Measurements from ENCODE around the gene AOC3. TPM values are rescaled to one million over a fixed set of nuclear protein-coding genes. Genes with fewer than 3 reads are reported as not detected.

AOC3 gene, protein sequence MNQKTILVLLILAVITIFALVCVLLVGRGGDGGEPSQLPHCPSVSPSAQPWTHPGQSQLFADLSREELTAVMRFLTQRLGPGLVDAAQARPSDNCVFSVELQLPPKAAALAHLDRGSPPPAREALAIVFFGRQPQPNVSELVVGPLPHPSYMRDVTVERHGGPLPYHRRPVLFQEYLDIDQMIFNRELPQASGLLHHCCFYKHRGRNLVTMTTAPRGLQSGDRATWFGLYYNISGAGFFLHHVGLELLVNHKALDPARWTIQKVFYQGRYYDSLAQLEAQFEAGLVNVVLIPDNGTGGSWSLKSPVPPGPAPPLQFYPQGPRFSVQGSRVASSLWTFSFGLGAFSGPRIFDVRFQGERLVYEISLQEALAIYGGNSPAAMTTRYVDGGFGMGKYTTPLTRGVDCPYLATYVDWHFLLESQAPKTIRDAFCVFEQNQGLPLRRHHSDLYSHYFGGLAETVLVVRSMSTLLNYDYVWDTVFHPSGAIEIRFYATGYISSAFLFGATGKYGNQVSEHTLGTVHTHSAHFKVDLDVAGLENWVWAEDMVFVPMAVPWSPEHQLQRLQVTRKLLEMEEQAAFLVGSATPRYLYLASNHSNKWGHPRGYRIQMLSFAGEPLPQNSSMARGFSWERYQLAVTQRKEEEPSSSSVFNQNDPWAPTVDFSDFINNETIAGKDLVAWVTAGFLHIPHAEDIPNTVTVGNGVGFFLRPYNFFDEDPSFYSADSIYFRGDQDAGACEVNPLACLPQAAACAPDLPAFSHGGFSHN
- 38.1 TPM for total RNA-seq

DNA sequence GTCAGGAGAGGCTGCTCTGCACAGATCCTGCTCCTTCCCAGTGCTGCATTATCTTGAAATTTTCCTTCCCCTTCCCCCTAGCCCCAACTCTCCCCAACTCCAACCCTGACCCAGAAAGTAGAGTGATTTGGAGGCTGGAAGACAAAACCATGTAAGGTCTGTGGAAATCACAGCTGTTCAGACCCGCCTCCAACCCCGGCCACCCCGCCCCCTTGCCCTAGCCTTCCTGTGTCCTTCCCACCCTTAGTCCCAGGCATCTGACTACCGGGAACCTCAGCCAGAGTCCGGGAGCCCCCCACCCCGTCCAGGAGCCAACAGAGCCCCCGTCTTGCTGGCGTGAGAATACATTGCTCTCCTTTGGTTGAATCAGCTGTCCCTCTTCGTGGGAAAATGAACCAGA, at the start of gene AOC3:
AOC3 (plus strand) TSS at position 246 of the 400 bp plus-strand sequence; CDS start at position 391, 145 bp downstream.
- no peak for DNase-seq

DNA sequence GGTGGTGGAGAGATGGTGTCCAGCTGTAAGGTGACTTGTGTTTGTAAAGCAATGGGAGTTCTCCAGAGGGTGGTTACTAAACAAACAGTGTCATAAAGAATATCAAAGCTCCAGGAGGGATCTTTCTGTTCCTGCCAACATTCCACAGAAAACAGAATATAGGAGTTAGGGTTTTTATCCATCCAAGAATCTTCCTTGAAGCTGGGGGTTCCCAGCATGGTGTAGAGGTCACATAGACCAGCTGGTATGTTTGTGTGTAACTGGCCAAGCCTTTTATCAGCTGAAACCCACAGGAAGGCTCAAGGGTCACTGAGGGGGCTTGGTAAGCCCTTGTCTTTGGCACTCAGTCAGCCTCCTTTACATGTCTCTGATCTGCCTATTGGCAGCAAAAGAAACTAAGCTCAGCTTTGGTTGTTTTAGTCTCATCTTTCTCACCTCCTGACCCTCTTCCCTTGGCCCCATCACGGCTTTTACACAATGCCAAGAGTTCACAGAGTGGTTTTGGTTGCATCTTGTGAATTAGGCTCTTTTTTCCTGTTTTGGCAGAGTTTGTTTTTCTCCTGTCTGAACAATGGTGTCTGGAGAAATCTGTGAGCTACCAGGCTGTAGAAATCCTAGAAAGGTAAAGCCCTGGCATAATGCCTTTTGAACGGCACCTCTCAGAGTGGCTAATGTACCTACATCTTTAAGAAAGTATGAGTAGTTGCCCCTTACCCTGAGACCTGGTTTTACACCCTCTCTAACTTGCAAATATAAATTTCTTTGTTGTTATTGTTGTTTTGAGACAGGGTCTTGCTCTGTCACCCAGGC, 47.7 kb upstream of the AOC3 start:
- no peak for DNase-seq

DNA sequence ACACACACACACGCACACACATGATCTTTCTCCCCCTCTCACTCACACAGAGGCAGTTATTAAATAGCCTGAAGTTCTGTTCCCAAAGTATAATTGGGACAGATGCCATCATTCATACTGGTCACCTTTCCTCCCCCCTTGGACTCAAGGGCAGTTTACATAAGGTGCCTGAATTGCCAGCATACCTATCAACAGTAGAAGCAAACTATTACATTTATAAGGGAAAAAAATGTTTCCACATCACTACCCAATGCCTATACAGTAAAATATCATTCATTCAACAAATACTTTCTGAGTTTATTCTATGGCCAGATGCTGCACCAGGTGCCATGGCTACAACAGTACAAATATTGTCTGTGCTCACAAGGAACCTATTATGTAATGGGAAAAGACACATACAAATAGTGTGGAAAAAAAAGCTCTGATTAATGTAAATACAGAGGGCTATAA, 46.1 kb upstream of the AOC3 start:
- DNase-seq: no peak

DNA sequence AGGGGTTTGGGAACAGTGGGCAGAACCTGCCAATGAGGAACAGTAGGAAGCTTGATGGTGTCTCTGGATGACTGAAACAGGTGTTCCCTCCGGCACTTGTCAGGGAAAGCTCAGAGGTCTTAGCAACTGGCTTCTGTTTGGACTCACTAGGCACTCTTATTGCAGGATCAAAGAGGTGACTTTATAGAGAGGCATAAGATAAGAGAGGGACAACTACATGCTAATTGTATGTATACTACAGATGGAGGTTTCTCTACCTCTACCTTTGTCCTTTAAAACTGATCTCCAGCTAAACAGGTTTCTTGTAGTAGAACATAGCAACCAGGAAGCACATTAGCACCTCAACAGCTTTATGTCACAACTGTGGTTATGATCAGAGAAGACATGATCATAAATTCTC, 44.8 kb upstream of the AOC3 start:
- no peak for DNase-seq

DNA sequence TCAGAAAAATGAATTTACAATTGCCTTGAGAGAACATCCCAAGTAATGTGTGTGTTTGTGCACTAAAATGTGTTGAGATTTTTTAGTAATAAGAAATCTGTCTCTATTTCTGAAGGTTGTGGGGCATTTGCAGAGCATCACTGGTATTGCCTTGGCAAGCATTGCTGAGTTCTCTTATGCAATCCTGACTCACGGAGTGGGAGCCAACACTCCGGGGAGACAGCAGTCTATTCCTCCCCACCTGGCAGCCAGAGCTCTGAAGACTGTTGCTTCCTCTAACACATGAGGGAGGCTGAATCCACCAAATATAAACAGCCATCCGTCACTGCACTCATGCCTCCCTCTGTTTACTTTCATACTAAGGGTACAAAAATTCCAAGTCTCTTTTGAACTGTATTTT, 41.7 kb upstream of the AOC3 start:
- DNase-seq: no peak

DNA sequence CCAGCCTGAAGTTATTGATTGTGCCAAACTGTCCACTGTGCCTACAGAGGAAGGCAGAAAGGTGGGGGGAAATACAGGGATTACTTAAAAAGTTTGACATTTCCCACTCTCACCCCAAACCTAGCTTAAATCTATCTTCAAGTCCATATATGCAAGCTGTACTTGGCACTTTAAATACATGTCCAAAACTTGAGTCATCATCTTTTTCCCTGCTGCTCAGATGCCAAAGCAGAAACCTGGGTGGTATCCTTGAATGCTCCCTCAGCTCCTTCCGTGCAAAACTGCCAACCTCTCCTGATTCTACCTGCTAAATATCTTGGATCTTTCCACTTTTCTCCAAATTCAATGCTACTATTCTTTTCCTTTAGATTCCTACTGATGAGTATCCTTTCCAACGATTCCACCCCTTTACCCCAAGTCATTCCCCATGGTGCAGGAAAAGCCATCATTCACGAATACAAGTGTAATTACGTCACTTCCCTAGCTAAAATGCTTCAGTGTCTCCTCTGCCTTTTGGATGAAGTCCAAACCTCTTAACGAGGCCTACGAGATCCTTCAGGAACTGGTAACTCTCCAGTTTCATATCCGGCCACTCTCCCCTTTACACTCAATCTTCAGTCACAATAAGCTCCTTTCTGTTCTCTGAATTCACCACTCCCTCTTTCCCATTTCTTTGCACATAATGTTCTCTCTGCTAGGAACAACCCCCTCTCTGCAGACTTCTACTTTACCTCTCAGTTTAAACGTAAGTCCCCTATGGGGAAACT, 36.2 kb upstream of the AOC3 start:
- no peak for DNase-seq

DNA sequence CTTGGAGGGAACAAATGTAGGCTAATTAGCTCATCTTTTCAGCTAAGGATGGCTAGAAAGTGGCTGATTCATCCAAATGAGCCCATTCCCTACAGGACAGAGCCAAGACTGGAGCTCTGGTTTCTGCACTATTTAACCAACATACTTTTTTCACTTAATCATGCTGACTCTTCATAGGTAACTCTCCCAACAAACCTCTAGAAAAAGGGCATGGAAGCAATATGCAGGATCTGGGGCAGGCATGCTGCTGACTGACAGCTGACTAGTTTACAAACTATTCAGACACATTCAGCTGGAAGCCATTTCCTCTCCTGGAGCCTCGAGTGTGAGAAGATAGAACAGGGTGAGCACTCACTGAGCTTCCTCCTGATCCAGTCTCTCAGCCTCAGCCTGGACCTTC, 33.1 kb upstream of the AOC3 start:
- no peak for DNase-seq

DNA sequence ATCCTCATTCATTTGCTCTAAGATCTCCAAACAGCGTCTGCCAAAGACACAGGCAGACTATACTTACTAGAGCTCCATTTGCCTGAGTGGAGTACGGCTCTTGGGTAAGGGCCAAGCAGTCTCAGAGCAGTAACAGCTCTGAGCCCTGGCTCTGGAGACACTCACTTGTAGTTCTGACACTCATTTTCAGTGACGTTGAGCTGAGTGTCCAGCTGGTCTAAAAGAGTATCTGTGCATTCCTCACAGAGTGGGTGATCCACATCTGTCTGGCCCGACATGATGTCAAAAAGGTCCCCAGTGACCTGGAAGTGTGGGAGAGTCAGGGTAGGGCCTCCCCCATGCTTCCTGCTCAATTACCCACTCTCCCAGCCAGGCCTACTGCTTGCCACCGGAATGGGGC, 32.6 kb upstream of the AOC3 start:
- DNase-seq: no peak

DNA sequence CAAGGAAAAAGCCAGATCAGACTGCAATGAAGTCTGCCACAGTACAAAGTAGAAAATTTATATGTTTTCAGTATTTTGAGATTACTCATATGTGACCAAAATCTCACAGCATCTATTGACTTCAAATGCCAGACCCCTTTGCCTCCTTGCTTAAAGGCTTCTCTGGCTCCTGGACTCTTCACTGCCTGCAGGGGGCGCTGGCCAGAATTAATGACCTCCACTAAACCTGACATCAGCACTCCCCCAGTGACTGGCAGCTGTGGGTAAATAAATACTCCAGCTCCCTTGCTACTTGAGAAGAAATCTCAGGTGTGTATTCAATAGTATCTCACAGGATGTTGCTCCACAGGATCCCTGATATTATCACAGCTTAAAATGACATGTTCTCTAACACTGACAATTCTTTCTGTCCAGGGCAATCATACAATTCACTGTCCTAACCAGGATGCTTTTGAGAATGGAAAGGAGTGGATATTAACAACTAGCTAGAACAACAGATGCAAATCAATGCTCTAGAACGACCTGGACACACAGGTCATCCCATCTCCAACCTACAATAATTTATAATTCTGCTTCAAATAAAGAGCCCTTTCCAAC, 31.0 kb upstream of the AOC3 start:
- no peak for DNase-seq

DNA sequence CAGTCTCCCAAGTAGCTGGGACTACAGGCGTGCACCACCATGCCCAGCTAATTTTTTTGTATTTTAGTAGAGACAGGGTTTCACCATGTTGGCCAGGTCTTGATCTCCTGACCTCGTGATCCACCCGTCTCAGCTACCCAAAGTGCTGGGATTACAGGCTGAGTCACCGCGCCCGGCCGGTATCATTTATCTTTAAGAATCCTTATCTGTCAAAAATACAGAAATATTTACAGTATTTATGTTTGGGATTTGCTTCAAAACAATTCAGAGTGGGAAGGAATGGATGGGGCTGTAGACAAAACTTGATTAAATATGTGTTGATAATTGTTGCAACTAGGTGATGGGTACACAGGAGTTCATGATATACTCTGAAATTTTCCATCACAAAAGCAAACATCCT, 29.8 kb upstream of the AOC3 start:
- no peak for DNase-seq

DNA sequence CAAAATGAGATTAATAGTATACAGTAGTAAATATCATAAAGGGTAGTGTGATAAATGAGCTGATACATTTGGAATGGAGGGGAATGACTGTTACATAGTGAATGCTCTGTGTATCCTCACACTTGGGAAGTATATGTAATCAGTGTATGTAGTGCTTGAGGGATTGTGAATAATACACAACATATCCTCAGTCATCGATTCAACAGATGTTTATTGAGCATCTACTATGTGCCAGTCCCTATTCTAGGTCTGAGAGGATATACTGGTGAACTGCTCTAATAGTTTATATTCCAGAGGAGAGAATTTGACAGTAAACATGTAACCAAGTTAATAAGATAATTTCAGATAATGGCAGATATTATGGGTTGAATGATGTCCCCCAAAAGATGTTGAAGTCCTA, 23.5 kb upstream of the AOC3 start:
- no peak for DNase-seq

DNA sequence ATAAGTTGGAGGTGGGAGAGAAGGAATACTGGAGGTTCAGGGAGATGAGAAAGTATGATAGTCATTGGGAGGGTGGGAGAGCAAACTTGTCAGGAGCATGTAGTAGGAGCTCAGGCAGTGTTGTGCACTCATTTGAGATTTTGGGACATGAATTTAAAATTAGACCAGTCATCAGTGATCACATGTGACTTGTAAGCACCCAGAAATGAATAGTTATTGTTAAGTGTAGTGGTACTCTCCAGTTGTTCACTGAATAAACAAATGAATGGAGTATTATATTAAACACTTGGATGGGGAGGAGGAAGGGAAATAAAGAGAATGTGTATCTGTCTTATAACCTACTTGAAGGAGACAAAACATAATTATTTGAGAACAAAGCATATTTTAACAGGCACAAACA, 20.0 kb upstream of the AOC3 start:
- no peak for DNase-seq

DNA sequence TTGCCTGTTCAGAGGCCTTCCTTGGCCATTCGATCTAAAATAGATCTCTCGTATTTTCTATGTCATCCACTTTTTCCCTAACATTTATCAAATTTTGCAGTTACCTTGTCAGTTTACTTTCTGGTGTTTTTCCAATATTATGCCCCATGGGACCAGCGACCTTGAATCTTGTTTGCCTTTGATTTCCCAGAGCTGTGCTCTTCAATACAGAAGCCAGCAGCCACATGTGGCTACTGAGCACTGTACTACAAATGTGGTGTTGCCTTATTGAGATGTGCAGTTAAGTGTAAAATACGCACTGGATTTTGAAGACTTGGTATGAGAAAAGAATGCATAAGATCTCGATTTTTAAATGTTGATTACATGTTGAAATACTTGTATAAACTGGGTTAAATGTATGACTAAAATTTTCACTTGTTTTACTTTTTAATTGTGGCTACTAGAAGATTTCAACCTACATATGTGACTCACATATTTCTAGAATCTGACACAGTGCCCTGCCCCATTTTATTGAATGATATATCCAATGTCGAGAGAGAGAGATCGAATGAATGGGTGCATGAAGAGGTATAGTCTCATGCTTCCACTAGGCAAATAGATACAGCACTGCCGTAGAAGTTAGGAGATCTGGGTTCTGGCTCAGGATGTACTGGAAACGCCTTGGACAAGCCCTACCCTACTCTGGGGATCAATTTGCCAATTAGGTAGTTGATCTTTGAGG, 18.6 kb upstream of the AOC3 start:
- peak; percentile 45 for DNase-seq

DNA sequence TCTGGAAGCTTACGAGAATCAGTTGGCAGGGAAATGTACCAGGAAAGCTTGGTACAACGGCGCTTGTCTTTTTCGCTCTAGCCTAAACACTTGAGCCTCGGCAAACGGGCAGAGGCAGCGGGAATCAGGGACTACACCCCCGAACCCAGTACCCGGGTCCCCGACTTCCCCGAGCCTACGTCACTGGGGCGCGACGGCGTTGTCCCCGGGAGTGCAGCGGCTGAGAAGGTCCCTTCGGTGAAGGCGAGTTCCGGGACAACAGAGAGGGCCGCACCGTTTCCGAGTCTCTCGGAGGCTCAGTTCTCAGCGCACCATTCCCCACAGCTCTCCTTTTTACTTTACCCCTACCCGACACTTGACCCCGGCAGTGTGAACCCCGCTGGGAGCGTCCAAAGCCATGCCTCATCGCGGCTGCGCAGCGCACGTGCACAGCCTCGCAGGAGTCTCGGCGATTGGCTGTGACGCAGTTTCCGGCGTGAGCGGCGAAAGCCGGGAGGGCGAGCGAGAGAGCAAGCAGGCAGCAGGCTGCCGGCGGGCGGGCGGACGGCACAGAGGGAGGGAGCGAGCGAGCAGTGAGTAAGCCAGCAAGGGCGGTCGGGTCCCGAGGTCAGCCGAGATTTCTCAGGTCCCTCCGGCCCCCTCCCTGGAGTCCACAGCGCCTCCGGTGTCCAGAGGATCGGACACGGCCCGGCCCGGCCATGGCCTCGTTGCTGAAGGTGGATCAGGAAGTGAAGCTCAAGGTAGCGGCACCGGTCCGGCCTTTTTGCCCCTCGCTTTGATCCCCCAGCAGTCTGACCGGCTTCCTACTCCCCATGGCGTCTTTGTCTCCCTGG, 17.8 kb upstream of the AOC3 start, which contains the start of gene PSME3:
PSME3 (plus strand) TSS at position 464 of the 833 bp plus-strand sequence; CDS start at position 699, 235 bp downstream.
- DNase-seq: peak; percentile 72

DNA sequence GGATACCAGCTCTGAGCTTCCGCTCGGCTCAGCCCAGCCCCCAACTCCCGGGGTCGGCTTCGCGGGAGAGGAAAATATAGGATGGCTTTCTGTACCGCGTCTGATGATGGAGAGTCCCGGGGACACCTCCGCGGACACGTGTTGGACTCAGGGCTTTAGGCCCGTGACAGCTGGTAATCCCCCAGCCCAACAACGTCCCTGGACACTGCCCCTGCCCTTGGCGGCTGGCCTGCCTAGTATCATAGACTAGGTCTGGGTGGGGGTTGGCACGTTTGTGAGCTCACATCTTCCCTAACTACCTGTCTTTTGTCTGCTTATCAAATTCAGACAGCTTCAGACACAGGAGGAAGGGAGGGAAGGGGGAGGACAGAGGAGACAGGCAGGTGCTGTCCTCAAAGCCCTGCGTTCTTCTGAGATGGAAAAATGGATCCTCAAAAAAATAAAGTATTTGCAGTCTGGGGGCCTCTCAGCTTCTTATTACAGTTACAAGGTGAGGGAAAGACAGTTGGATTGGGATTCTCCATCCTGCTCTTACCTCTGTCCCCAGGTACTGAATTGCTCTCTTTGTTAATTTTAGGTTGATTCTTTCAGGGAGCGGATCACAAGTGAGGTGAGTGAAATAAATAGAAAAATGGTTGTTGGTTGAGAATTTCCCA, 17.1 kb upstream of the AOC3 start:
- DNase-seq: no peak

DNA sequence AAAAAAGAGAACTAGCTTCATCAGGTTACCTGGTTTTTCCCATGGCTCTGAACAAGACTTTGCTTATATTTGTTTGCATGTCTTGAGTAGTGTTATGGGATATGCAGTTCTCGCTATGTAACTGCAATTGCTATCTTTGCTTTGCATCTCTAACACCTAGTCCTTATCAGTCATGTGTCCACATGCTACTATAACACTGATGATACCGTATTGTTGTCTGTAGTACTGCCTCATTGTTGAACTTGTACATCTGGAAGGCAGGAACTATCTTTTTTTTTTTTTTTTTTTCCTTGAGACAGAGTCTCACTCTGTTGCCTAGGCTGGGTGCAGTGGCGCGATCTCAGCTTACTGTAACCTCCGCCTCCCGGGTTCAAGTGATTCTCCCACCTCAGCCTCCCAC, 15.3 kb upstream of the AOC3 start:
- no peak for DNase-seq

DNA sequence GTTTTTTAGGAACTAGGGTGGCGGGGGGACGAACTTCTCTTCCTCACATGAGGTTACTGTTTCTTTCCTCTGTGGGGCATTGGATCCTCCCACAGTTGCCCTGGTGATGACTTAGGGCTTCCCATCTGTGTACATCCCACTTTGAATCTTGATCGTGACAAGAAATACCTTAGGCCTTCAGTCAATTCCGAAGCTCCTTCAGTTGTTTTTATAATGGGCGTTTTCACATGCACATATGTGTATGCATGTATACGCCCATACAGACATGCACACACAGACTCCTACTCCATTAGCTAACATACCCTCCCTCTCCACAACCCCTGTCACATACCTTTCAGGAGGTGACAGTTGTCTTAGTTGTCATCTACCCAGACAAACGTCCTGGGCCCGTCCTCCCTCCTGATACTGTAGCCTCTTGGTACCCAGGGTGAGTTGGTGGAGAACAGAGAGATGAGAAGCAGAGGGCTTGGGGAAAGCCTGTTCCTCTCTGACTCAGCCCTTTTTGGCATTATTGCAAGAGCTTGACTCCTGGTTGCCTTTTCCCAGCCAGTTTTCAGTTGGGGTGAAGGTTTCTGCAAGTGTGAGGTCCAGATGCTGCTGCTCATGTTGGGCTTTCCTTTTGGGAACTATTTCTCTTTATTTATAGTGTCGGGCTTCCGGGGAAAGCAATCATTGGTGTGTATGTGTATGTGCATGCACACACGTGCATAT, 8.9 kb upstream of the AOC3 start:
- DNase-seq: no peak

DNA sequence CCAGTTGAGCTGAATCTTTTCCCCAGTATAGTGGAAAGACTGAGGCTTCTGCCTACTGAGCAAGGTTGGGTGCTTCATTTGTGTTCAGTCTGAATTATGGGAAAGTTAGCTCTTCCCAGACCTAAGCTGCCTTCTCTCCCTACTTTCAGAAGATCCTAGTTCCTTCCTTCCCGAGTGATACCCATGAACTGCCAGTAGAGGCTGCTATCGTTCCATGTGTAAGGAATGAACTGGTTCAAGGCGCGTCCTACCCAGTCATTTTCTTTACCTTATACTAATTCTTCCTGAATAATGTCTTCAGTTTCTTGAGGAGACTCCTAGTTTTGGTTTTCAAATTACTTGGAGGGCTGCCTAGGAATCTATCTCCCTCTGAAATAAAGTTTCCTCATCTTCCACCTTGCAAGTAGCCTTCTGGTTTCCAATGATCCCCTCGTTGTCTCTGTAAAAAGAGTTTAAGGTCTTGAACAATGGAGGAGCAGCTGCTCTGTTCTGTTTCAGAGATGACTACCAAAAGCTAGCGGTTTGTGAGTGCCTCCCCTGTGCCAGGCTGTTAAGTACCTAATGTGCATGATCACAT, 7.6 kb upstream of the AOC3 start:
- peak; percentile 54 for DNase-seq

Data from skin of body (tissue), 2 donors.